NB4 (cell line): ENCODE data around the gene KLK6.
"Not testable (repeated sequence)": the region's sequence is repeated elsewhere in the genome, so short reads cannot be mapped to it uniquely, and the experiment has no call there.

Experiments used
- DNase-seq: peaks from one replicate; pipeline ENCODE4 v3.0.0; 2010; ENCODE audit warnings: low read depth
- H3K4me3 ChIP-seq: one replicate; pipeline ENCODE4 v1.5.1; 2011; ENCODE audit warnings: mild to moderate bottlenecking, low read depth, low read length, moderate library complexity
- CTCF ChIP-seq: IDR thresholded peaks from one replicate; pipeline ENCODE4 v1.5.1; 2012; ENCODE audit warnings: low read depth, low read length
- MAX ChIP-seq: IDR thresholded peaks from 2 replicates; pipeline ENCODE4 v1.6.1; 2011; ENCODE audit warnings: low read depth, low read length
- MYC ChIP-seq: IDR thresholded peaks from 2 replicates; pipeline ENCODE4 v1.6.1; 2011; ENCODE audit warnings: low read depth, low read length
- POLR2A ChIP-seq: IDR thresholded peaks from 2 replicates; pipeline ENCODE4 v1.6.1; 2011; ENCODE audit warnings: mild to moderate bottlenecking; ENCODE audit not compliant: insufficient read length; ENCODE audit errors: extremely low read depth

The KLK6 gene

GRCh38 chr19:50998686-50999085, 29.3 kb upstream of the KLK6 start:
- H3K4me3 ChIP-seq = no peak overlapping the region
- DNase-seq = no peak
- no peak for TF ChIP-seq POLR2A
- TF ChIP-seq MYC = no peak
- no peak for TF ChIP-seq MAX
- TF ChIP-seq CTCF = no peak

DNA sequence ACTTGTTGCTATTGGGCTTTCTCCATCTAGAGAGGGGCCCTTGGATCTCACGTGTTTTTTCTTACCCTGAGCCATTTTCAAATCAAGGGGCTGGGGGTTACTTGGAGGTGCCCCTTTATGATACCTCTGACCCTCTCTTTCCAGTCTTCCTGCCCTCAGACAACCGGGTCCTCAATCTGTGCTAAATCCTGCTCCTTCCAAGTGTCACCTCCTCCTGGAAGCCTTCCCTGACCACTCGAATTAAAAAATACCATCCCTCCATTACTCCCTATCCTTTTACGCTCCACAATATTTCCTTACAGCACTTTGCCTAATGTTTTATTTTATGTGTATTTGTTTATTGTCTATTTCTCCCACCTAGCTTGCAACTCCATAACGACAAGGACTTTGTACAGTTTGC, 28.7 kb upstream of the KLK6 start:
- no peak overlapping the region for H3K4me3 ChIP-seq
- TF ChIP-seq MYC = no peak
- TF ChIP-seq POLR2A = no peak
- no peak for TF ChIP-seq MAX
- no peak for TF ChIP-seq CTCF
- DNase-seq = no peak

GRCh38 chr19:50994129-50994528, 24.7 kb upstream of the KLK6 start:
- TF ChIP-seq MAX = no peak
- no peak for TF ChIP-seq POLR2A
- TF ChIP-seq MYC = no peak
- no peak for TF ChIP-seq CTCF
- no peak overlapping the region for H3K4me3 ChIP-seq
- DNase-seq = peak; percentile 22

- DNase-seq = no peak
- TF ChIP-seq MAX (no peak), MYC (no peak), POLR2A (no peak), CTCF (no peak)
- no peak overlapping the region for H3K4me3 ChIP-seq
These were observed 23.3 kb upstream of the KLK6 start for GRCh38 chr19:50992666-50993035.

DNA sequence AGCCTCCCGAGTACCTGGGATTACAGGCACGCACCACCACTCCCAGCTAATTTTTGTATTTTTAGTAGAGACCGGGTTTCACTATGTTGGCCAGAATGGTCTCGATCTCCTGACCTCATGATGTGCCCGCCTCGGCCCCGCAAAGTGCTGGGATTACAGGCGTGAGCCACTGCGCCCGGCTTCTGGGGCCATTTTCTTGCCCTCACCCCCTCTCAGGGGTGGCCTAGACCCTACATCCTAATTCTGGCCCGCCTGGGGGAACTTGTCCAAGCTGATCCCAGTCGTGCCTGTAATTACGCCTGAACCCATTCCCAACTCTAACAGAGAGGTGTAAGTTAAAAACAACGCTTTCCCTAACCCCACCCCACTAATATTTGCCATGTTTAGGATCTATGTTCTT, 15.0 kb upstream of the KLK6 start:
- H3K4me3 ChIP-seq, DNase-seq: not testable (repeated sequence)

GRCh38 chr19:50983625-50984292, 14.4 kb upstream of the KLK6 start, which contains the start of gene KLK7:
KLK7 (minus strand) TSS chr19:50983917; CDS start chr19:50982399, 1,518 bp downstream.
- DNase-seq = no peak
- no peak for TF ChIP-seq POLR2A
- no peak for TF ChIP-seq MYC
- no peak for TF ChIP-seq MAX
- no peak for TF ChIP-seq CTCF
- H3K4me3 ChIP-seq = no peak within 1 kb of the TSS
